Measurements from ENCODE around the gene DNAH7.
"Not testable (repeated sequence)": the region's sequence is repeated elsewhere in the genome, so short reads cannot be mapped to it uniquely, and the experiment has no call there.

DNAH7 gene

DNA sequence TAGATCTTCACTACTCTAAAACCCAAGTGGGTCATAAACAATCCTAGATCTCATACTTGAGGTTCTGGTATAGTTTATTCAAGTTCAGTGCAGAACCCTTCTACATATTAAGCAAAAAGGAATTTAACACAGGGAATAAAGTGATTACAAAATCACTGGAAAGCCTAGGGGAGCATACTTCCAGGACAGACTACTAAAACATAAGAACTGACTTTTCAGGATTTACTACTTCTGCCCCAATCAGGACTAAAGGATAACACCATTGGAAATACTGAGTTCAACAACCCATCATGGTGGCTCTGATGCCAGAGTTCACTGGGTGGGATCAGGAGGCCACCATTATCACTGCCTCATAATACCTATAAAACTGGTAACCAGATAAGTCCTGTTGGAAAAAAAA is 123.6 kb downstream of the DNAH7 start:
- no peaks in the 10 kb centered on the region for H3K36me3 ChIP-seq (ENCODE audit: insufficient read depth, low read length)
- no peaks in the 10 kb centered on the region for H3K27me3 ChIP-seq (ENCODE audit: control insufficient read depth in 1 of 2, insufficient read depth in 2 of 2, low read length in 2 of 2)
- H3K9ac ChIP-seq (ENCODE audit: low read length) = no peak overlapping the region
- no peaks in the 10 kb centered on the region for H3K9me3 ChIP-seq (ENCODE audit: low read length)
- H3K4me1 ChIP-seq (ENCODE audit: insufficient read depth, low read length) = no peaks in the 10 kb centered on the region
- no peak overlapping the region for H3K27ac ChIP-seq (ENCODE audit: low read depth, low read length)
- no peak overlapping the region for H3K4me3 ChIP-seq (ENCODE audit: low read depth in 1 of 2, low read length in 2 of 2)

DNA sequence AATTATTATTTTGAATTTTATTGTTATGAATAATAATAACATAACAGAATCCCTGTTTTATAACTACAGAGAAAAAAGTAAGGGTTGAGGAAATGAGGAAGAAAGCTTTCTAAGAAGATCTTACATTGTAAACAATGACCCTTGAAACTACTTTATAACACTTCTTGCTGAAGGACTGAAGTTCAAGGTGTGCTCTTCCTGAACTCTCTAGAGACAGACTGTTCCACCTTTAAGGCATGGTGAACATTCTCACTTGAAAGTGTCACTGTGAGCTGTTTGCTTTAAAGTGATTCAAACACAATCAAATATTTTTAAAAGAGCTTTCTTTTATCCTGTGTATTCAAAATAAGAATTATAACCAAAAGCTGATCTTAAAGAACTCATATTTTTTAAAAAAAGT is 131.5 kb downstream of the DNAH7 start:
- no peaks in the 10 kb centered on the region for H3K4me1 ChIP-seq (ENCODE audit: insufficient read depth, low read length)
- no peaks in the 10 kb centered on the region for H3K27me3 ChIP-seq (ENCODE audit: control insufficient read depth in 1 of 2, insufficient read depth in 2 of 2, low read length in 2 of 2)
- no peaks in the 10 kb centered on the region for H3K36me3 ChIP-seq (ENCODE audit: insufficient read depth, low read length)
- H3K27ac ChIP-seq (ENCODE audit: low read depth, low read length) = no peak overlapping the region
- H3K9ac ChIP-seq (ENCODE audit: low read length) = no peak overlapping the region
- no peaks in the 10 kb centered on the region for H3K9me3 ChIP-seq (ENCODE audit: low read length)
- no peak overlapping the region for H3K4me3 ChIP-seq (ENCODE audit: low read depth in 1 of 2, low read length in 2 of 2)

DNA sequence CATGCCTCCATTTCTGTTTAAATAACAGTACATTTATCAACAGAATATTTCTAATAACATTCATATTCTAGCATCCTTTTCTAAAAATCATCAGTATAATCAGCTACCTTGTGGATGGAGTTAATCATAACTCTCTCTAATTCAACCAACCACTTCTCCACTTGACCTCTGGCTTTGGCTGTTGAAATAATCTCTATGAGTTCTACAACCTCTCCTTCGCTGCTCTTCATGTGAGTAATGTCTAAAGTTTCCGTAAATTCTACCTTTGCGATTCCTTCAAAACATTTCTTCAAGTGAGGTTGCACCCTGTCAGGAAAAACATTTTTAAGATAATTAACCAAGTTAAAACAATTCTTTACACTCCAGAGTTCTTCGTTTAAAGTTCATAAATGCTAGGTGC is 134.2 kb downstream of the DNAH7 start:
- Histone ChIP-seq H3K4me3 (ENCODE audit: low read depth in 1 of 2, low read length in 2 of 2) (no peak overlapping the region), H3K4me1 (ENCODE audit: insufficient read depth, low read length) (no peaks in the 10 kb centered on the region), H3K9me3 (ENCODE audit: low read length) (peaks cover under 1% of the 10 kb centered on the region), H3K27ac (ENCODE audit: low read depth, low read length) (no peak overlapping the region), H3K27me3 (ENCODE audit: control insufficient read depth in 1 of 2, insufficient read depth in 2 of 2, low read length in 2 of 2) (no peaks in the 10 kb centered on the region), H3K36me3 (ENCODE audit: insufficient read depth, low read length) (no peaks in the 10 kb centered on the region), H3K9ac (ENCODE audit: low read length) (no peak overlapping the region)

DNA sequence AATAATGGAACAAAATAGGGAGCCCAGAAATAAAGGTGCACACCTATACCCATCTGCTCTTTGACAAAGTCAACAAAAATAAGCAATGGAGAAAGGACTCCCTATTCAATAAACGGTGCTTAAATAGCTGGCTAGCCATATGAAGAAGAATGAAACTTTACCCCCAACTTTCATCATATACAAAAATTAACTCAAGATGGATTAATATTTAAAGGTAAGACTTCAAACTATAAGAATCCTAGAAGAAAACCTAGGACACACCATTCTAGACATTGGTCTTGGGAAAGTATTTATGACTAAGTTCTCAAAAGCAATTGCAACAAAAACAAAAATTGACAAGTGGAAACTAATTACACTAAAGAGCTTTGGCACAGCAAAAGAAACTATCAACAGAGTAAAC is 139.1 kb downstream of the DNAH7 start:
- Histone ChIP-seq H3K36me3 (ENCODE audit: insufficient read depth, low read length) (no peaks in the 10 kb centered on the region), H3K9ac (ENCODE audit: low read length) (no peak overlapping the region), H3K4me3 (ENCODE audit: low read depth in 1 of 2, low read length in 2 of 2) (no peak overlapping the region), H3K9me3 (ENCODE audit: low read length) (peaks cover 4% of the 10 kb centered on the region), H3K27ac (ENCODE audit: low read depth, low read length) (no peak overlapping the region), H3K27me3 (ENCODE audit: control insufficient read depth in 1 of 2, insufficient read depth in 2 of 2, low read length in 2 of 2) (no peaks in the 10 kb centered on the region), H3K4me1 (ENCODE audit: insufficient read depth, low read length) (no peaks in the 10 kb centered on the region)

DNA sequence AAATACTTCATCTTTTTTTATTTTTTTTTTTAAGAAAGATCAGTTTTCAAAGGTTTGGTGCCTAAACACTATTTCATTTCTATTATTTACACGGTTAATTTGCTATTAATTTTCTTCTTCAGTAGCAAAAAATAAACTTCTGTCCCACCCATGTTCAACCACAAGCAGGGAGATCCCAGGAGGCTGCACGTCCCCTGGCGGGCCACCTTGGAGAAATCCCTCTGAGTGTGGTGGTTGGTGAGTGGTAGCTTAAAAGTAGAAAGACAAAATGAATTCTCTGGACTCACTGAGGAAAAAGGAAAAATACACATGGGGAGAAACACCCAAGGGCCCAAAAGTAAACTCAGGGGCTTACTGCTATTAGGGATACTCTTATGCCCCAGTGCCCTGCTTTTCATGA is 143.5 kb downstream of the DNAH7 start:
- no peaks in the 10 kb centered on the region for H3K4me1 ChIP-seq (ENCODE audit: insufficient read depth, low read length)
- no peaks in the 10 kb centered on the region for H3K36me3 ChIP-seq (ENCODE audit: insufficient read depth, low read length)
- H3K9ac ChIP-seq (ENCODE audit: low read length) = no peak overlapping the region
- H3K27ac ChIP-seq (ENCODE audit: low read depth, low read length) = no peak overlapping the region
- peaks cover 4% of the 10 kb centered on the region for H3K9me3 ChIP-seq (ENCODE audit: low read length)
- H3K27me3 ChIP-seq (ENCODE audit: control insufficient read depth in 1 of 2, insufficient read depth in 2 of 2, low read length in 2 of 2) = no peaks in the 10 kb centered on the region
- no peak overlapping the region for H3K4me3 ChIP-seq (ENCODE audit: low read depth in 1 of 2, low read length in 2 of 2)

DNA sequence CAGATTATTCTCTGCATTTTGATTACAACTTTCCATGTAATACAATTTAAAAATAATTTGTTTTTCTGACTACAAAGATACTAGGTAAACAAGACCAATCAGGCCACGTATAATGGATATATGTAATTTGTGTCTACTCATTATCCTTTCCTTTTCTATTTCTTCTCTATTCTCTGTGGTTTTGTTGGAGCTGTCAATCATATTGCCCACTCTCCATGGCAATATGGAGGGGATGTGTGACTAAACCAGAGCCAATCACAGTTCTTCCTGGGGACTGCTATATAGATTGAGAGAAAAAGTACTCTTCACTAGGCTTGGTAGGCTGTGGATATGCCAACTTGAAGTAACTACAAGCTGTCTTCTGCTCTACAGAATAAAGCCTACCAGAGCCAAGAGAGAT is 144.7 kb downstream of the DNAH7 start:
- no peaks in the 10 kb centered on the region for H3K36me3 ChIP-seq (ENCODE audit: insufficient read depth, low read length)
- H3K4me3 ChIP-seq (ENCODE audit: low read depth in 1 of 2, low read length in 2 of 2) = no peak overlapping the region
- no peaks in the 10 kb centered on the region for H3K4me1 ChIP-seq (ENCODE audit: insufficient read depth, low read length)
- no peak overlapping the region for H3K27ac ChIP-seq (ENCODE audit: low read depth, low read length)
- no peaks in the 10 kb centered on the region for H3K27me3 ChIP-seq (ENCODE audit: control insufficient read depth in 1 of 2, insufficient read depth in 2 of 2, low read length in 2 of 2)
- no peak overlapping the region for H3K9ac ChIP-seq (ENCODE audit: low read length)
- no peaks in the 10 kb centered on the region for H3K9me3 ChIP-seq (ENCODE audit: low read length)

DNA sequence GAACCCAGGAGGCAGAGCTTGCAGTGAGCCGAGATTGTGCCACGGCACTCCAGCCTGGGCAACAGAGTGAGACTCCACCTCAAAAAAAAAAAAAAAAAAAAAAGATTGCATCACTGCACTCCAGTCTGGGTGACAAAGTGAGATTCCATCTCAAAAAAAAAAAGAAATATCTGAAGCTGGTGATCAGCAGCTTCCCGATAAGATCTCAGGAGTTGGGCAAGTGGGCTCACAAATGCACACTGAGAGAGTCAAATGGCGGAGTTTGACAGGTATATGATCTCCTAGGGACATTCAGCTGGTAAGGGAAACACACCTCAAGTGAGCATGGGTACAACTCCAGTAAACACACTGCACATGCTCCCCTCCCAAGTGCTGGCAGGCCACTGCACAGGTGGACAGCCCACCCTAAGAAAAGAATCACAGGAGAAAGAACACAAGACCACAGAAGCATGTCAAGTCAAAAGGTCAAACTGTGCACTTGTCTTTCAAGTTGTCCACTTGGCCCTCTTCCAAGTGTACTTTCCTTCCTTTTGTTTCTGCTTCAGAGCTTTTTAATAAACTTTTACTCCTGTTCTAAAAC is 151.5 kb downstream of the DNAH7 start:
- H3K4me1 ChIP-seq (ENCODE audit: insufficient read depth, low read length); H3K4me3 ChIP-seq (ENCODE audit: low read depth in 1 of 2, low read length in 2 of 2); H3K36me3 ChIP-seq (ENCODE audit: insufficient read depth, low read length); H3K9ac ChIP-seq (ENCODE audit: low read length); H3K27ac ChIP-seq (ENCODE audit: low read depth, low read length); H3K9me3 ChIP-seq (ENCODE audit: low read length); H3K27me3 ChIP-seq (ENCODE audit: control insufficient read depth in 1 of 2, insufficient read depth in 2 of 2, low read length in 2 of 2): not testable (repeated sequence)

DNA sequence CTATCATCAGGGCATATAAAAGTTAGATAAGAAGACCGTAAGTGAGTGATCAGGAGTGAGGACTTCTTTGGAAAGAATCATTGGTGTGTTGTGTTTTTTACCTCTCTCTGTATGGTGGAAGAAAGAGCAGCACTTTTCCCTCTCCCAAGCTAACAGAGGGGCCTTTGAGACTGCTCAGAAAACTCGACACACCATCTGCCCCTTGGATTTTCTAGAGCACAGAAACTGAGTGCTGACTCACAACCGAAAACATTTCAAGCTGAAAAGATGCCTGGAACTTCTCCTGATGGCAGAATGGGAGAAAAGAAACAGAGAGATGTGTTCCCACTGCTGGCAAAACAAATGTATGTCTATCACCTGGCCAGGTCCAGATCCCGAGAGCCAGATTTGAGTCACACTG is 156.6 kb downstream of the DNAH7 start:
- H3K27me3 ChIP-seq (ENCODE audit: control insufficient read depth in 1 of 2, insufficient read depth in 2 of 2, low read length in 2 of 2) = no peaks in the 10 kb centered on the region
- H3K9ac ChIP-seq (ENCODE audit: low read length) = no peak overlapping the region
- no peak overlapping the region for H3K27ac ChIP-seq (ENCODE audit: low read depth, low read length)

DNA sequence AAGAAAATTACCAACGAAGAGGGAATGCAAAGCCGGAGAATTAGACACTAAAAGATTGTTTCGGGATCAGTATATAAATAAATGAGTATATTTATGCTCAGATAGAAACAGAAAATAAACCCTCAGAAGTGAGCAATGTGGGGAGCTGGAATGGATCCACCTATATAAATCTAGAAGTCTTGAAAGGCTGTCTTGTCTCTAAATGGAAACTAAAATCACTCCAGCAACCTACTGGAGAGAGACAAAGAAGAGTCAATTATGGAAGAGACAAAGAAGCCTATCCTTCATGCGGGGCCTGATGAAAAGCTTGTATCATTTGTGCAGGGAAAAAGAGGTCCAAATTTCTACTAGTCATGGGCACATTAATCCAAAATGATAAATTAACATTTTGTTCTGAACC is 158.1 kb downstream of the DNAH7 start:
- no peaks in the 10 kb centered on the region for H3K4me1 ChIP-seq (ENCODE audit: insufficient read depth, low read length)
- H3K27ac ChIP-seq (ENCODE audit: low read depth, low read length) = no peak overlapping the region
- H3K9me3 ChIP-seq (ENCODE audit: low read length) = no peaks in the 10 kb centered on the region
- H3K36me3 ChIP-seq (ENCODE audit: insufficient read depth, low read length) = no peaks in the 10 kb centered on the region
- H3K9ac ChIP-seq (ENCODE audit: low read length) = no peak overlapping the region
- no peaks in the 10 kb centered on the region for H3K27me3 ChIP-seq (ENCODE audit: control insufficient read depth in 1 of 2, insufficient read depth in 2 of 2, low read length in 2 of 2)
- H3K4me3 ChIP-seq (ENCODE audit: low read depth in 1 of 2, low read length in 2 of 2) = no peak overlapping the region

More for the DNA sequence above, 156.6 kb downstream of the DNAH7 start:
- H3K36me3 ChIP-seq (ENCODE audit: insufficient read depth, low read length) = no peaks in the 10 kb centered on the region
- H3K4me1 ChIP-seq (ENCODE audit: insufficient read depth, low read length) = no peaks in the 10 kb centered on the region
- H3K4me3 ChIP-seq (ENCODE audit: low read depth in 1 of 2, low read length in 2 of 2) = no peak overlapping the region
- no peaks in the 10 kb centered on the region for H3K9me3 ChIP-seq (ENCODE audit: low read length)

DNA sequence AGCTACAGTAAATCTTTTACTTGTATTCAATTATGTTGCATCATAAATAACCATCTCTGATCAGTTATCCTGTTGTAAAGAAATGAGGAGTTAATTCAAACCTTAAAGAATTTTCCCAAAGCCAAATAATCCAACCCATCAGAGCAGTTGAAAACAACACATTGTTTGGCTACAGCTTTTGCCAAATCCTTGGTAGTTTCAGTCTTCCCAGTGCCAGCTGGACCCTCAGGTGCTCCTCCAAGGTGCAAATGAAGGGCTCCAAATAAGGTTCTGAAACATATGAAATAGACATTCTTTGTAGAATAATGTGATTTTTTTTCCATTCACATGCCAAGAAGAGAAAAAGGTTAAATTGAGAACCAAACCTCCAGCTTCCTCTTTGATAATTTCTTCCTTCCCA is 158.7 kb downstream of the DNAH7 start:
- no peak overlapping the region for H3K4me3 ChIP-seq (ENCODE audit: low read depth in 1 of 2, low read length in 2 of 2)
- no peak overlapping the region for H3K9ac ChIP-seq (ENCODE audit: low read length)
- no peak overlapping the region for H3K27ac ChIP-seq (ENCODE audit: low read depth, low read length)
- no peaks in the 10 kb centered on the region for H3K27me3 ChIP-seq (ENCODE audit: control insufficient read depth in 1 of 2, insufficient read depth in 2 of 2, low read length in 2 of 2)
- no peaks in the 10 kb centered on the region for H3K36me3 ChIP-seq (ENCODE audit: insufficient read depth, low read length)
- H3K9me3 ChIP-seq (ENCODE audit: low read length) = no peaks in the 10 kb centered on the region
- H3K4me1 ChIP-seq (ENCODE audit: insufficient read depth, low read length) = no peaks in the 10 kb centered on the region

DNA sequence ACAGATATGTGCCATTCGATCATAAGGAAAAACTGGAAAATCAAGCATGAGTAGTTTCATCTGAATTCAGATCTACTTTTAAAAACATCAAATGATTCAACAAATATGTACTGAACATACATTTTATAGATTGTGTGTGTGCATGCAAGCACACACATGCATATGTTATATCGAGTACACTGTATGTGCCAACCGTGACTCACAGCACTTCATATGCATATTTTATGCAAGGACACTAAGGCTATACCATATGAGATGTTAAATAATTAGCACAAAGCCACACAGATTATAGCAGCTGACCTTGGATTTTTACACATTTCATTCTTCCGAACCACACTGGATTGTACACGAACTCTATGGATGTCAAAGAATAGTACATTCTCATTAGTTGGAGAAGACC is 161.2 kb downstream of the DNAH7 start:
- Histone ChIP-seq H3K27me3 (ENCODE audit: control insufficient read depth in 1 of 2, insufficient read depth in 2 of 2, low read length in 2 of 2) (no peaks in the 10 kb centered on the region), H3K9ac (ENCODE audit: low read length) (no peak overlapping the region), H3K36me3 (ENCODE audit: insufficient read depth, low read length) (no peaks in the 10 kb centered on the region), H3K4me1 (ENCODE audit: insufficient read depth, low read length) (no peaks in the 10 kb centered on the region), H3K4me3 (ENCODE audit: low read depth in 1 of 2, low read length in 2 of 2) (no peak overlapping the region), H3K27ac (ENCODE audit: low read depth, low read length) (no peak overlapping the region), H3K9me3 (ENCODE audit: low read length) (no peaks in the 10 kb centered on the region)

DNA sequence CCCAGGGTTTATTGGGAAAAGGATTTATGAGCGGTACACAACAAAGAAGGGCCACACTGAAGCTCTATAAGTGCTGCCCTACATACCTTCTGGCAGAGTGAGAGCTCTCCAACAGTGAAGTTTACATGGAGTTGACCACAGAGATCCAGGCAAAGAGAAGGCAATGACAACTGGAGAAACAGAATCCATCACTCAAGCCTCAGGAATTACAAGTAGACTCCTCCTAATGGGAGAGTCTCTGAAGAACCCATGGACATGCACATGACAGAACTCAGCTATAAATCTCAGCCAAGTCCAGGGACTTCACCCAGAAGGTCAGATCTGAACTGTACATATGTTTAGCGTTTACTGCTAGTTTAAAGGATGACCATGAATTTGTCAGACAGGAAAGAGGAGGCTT is 164.7 kb downstream of the DNAH7 start:
- Histone ChIP-seq H3K4me3 (ENCODE audit: low read depth in 1 of 2, low read length in 2 of 2) (no peak overlapping the region), H3K9me3 (ENCODE audit: low read length) (no peaks in the 10 kb centered on the region), H3K27me3 (ENCODE audit: control insufficient read depth in 1 of 2, insufficient read depth in 2 of 2, low read length in 2 of 2) (no peaks in the 10 kb centered on the region), H3K9ac (ENCODE audit: low read length) (no peak overlapping the region), H3K4me1 (ENCODE audit: insufficient read depth, low read length) (peaks cover 1% of the 10 kb centered on the region), H3K36me3 (ENCODE audit: insufficient read depth, low read length) (no peaks in the 10 kb centered on the region), H3K27ac (ENCODE audit: low read depth, low read length) (no peak overlapping the region)
